ENCODE results near the gene ARID1B. TPM values are rescaled to one million over a fixed set of nuclear protein-coding genes. Genes with fewer than 3 reads are reported as not detected.

Gene ARID1B
- total RNA-seq, 1 experiment from 2014 or later, result 60.3 TPM

DNA sequence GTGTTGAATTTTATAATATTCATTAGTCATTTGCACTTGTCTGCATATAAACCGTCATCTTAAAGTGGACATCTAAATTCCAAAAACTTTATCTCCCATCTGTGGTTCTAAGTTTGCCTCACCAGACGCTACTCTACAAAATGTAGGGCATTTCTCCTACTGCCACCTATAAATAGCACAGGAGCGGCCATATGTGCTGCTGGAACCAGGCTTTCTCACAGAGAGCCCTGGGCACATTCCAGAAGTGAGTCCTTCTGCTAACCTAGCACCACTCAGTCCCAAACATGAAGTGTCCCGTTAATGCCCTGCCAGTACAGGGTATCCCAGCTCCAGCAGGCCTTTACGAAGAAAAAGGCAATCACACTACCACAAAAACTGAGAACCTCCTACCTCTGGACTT lies 392.5 kb downstream of the ARID1B start:
- TF ChIP-seq PRRX2 (CRISPR knock-in tag; IDR thresholded peaks at IDR 0.05) (no peak), ZNF317 (CRISPR knock-in tag; IDR thresholded peaks at IDR 0.05; ENCODE audit: borderline replicate concordance, low read depth) (no peak), ATF1 (CRISPR knock-in tag; IDR thresholded peaks at IDR 0.05) (no peak), NFATC4 (CRISPR knock-in tag; IDR thresholded peaks at IDR 0.05) (no peak), SOX15 (CRISPR knock-in tag; IDR thresholded peaks at IDR 0.05) (no peak), FOXK1 (CRISPR knock-in tag; IDR thresholded peaks at IDR 0.05) (no peak), SMAD4 (CRISPR knock-in tag; IDR thresholded peaks at IDR 0.05) (no peak), IRF2 (CRISPR knock-in tag; IDR thresholded peaks at IDR 0.05; ENCODE audit: borderline replicate concordance, low read depth) (no peak), NFYB (CRISPR knock-in tag; conservative IDR thresholded peaks at IDR 0.05; ENCODE audit: low read depth) (no peak), RELA (CRISPR knock-in tag; IDR thresholded peaks at IDR 0.05; ENCODE audit: borderline replicate concordance) (no peak), TEAD1 (CRISPR knock-in tag; IDR thresholded peaks at IDR 0.05) (no peak)
- TF ChIP-seq, protein P1, sequence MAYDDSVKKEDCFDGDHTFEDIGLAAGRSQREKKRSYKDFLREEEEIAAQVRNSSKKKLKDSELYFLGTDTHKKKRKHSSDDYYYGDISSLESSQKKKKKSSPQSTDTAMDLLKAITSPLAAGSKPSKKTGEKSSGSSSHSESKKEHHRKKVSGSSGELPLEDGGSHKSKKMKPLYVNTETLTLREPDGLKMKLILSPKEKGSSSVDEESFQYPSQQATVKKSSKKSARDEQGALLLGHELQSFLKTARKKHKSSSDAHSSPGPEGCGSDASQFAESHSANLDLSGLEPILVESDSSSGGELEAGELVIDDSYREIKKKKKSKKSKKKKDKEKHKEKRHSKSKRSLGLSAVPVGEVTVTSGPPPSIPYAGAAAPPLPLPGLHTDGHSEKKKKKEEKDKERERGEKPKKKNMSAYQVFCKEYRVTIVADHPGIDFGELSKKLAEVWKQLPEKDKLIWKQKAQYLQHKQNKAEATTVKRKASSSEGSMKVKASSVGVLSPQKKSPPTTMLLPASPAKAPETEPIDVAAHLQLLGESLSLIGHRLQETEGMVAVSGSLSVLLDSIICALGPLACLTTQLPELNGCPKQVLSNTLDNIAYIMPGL (CRISPR knock-in tag; IDR thresholded peaks at IDR 0.05), result no peak
- TF ChIP-seq, protein P2, sequence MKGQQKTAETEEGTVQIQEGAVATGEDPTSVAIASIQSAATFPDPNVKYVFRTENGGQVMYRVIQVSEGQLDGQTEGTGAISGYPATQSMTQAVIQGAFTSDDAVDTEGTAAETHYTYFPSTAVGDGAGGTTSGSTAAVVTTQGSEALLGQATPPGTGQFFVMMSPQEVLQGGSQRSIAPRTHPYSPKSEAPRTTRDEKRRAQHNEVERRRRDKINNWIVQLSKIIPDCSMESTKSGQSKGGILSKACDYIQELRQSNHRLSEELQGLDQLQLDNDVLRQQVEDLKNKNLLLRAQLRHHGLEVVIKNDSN (CRISPR knock-in tag; IDR thresholded peaks at IDR 0.05), result no peak
- TF ChIP-seq, protein P3, sequence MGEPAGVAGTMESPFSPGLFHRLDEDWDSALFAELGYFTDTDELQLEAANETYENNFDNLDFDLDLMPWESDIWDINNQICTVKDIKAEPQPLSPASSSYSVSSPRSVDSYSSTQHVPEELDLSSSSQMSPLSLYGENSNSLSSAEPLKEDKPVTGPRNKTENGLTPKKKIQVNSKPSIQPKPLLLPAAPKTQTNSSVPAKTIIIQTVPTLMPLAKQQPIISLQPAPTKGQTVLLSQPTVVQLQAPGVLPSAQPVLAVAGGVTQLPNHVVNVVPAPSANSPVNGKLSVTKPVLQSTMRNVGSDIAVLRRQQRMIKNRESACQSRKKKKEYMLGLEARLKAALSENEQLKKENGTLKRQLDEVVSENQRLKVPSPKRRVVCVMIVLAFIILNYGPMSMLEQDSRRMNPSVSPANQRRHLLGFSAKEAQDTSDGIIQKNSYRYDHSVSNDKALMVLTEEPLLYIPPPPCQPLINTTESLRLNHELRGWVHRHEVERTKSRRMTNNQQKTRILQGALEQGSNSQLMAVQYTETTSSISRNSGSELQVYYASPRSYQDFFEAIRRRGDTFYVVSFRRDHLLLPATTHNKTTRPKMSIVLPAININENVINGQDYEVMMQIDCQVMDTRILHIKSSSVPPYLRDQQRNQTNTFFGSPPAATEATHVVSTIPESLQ (CRISPR knock-in tag; IDR thresholded peaks at IDR 0.05), result no peak
- TF ChIP-seq, protein P4, sequence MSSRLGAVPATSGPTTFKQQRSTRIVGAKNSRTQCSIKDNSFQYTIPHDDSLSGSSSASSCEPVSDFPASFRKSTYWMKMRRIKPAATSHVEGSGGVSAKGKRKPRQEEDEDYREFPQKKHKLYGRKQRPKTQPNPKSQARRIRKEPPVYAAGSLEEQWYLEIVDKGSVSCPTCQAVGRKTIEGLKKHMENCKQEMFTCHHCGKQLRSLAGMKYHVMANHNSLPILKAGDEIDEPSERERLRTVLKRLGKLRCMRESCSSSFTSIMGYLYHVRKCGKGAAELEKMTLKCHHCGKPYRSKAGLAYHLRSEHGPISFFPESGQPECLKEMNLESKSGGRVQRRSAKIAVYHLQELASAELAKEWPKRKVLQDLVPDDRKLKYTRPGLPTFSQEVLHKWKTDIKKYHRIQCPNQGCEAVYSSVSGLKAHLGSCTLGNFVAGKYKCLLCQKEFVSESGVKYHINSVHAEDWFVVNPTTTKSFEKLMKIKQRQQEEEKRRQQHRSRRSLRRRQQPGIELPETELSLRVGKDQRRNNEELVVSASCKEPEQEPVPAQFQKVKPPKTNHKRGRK (CRISPR knock-in tag; IDR thresholded peaks at IDR 0.05; ENCODE audit: borderline replicate concordance), result no peak
- TF ChIP-seq, protein P5, sequence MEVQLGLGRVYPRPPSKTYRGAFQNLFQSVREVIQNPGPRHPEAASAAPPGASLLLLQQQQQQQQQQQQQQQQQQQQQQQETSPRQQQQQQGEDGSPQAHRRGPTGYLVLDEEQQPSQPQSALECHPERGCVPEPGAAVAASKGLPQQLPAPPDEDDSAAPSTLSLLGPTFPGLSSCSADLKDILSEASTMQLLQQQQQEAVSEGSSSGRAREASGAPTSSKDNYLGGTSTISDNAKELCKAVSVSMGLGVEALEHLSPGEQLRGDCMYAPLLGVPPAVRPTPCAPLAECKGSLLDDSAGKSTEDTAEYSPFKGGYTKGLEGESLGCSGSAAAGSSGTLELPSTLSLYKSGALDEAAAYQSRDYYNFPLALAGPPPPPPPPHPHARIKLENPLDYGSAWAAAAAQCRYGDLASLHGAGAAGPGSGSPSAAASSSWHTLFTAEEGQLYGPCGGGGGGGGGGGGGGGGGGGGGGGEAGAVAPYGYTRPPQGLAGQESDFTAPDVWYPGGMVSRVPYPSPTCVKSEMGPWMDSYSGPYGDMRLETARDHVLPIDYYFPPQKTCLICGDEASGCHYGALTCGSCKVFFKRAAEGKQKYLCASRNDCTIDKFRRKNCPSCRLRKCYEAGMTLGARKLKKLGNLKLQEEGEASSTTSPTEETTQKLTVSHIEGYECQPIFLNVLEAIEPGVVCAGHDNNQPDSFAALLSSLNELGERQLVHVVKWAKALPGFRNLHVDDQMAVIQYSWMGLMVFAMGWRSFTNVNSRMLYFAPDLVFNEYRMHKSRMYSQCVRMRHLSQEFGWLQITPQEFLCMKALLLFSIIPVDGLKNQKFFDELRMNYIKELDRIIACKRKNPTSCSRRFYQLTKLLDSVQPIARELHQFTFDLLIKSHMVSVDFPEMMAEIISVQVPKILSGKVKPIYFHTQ (CRISPR knock-in tag; IDR thresholded peaks at IDR 0.05), result no peak
- H3K27ac Mint-ChIP-seq, result no peak overlapping the region; the same call in 1 of the 2 replicates
- H3K4me1 Mint-ChIP-seq, result peaks cover 21% of the 10 kb centered on the region
- H3K9me3 Mint-ChIP-seq, result no peaks in the 10 kb centered on the region
- DNase-seq (ENCODE audit: low spot score) (no peak), ATAC-seq (no peak)
- ChIA-PET POLR2A (no interaction called here), CTCF (interaction anchor here (0.7 kb wide), 1 partner anchor 14 kb away, joined by 3 read pairs; no protein-coding TSS in a partner anchor)
- H3K4me3 Mint-ChIP-seq, result no peak overlapping the region
- no peaks in the 10 kb centered on the region for H3K27me3 Mint-ChIP-seq (ENCODE audit: low read depth)
- H3K36me3 Mint-ChIP-seq, result peaks cover 6% of the 10 kb centered on the region

DNA sequence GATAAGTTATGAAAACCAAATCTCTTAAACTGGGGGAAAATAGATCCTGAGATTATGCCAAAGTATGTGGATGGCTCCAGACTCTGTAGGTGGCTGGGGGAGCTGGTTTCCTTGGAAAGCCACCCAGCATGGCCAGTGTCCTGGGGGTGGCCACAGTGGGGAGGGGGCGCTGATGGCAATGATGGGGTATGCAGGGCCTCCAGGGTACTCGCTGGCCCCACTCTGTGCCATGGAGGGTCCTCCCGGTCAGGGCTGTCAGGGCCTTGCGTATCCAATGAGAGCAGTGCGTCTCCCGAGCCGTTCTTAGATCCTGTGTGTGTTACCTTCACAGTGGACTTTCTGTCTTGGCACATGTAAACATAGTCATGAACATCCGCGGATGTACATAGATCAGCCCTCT lies 393.4 kb downstream of the ARID1B start:
- H3K27ac Mint-ChIP-seq, result no peak overlapping the region; the same call in 1 of the 2 replicates
- CTCF ChIA-PET, result no interaction called here
- DNase-seq (ENCODE audit: low spot score), result no peak
- H3K4me3 Mint-ChIP-seq, result no peak overlapping the region
- ATAC-seq, result no peak
- peaks cover 21% of the 10 kb centered on the region for H3K4me1 Mint-ChIP-seq
- POLR2A ChIA-PET, result no interaction called here
- no peaks in the 10 kb centered on the region for H3K9me3 Mint-ChIP-seq
- no peaks in the 10 kb centered on the region for H3K27me3 Mint-ChIP-seq (ENCODE audit: low read depth)
- H3K36me3 Mint-ChIP-seq, result peaks cover 6% of the 10 kb centered on the region
- TF ChIP-seq, protein P1 (CRISPR knock-in tag; IDR thresholded peaks at IDR 0.05), result no peak
- TF ChIP-seq, protein P6, sequence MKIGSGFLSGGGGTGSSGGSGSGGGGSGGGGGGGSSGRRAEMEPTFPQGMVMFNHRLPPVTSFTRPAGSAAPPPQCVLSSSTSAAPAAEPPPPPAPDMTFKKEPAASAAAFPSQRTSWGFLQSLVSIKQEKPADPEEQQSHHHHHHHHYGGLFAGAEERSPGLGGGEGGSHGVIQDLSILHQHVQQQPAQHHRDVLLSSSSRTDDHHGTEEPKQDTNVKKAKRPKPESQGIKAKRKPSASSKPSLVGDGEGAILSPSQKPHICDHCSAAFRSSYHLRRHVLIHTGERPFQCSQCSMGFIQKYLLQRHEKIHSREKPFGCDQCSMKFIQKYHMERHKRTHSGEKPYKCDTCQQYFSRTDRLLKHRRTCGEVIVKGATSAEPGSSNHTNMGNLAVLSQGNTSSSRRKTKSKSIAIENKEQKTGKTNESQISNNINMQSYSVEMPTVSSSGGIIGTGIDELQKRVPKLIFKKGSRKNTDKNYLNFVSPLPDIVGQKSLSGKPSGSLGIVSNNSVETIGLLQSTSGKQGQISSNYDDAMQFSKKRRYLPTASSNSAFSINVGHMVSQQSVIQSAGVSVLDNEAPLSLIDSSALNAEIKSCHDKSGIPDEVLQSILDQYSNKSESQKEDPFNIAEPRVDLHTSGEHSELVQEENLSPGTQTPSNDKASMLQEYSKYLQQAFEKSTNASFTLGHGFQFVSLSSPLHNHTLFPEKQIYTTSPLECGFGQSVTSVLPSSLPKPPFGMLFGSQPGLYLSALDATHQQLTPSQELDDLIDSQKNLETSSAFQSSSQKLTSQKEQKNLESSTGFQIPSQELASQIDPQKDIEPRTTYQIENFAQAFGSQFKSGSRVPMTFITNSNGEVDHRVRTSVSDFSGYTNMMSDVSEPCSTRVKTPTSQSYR (CRISPR knock-in tag; IDR thresholded peaks at IDR 0.05), result no peak
